ENCODE results near the gene SPATA12. TPM values are rescaled to one million over a fixed set of nuclear protein-coding genes. Genes with fewer than 3 reads are reported as not detected.
A peak's percentile ranks its signal among the peaks of the same experiment; 100 is the strongest.

Gene SPATA12
- total RNA-seq, 4 donors from 2014 or later: not detected

DNA sequence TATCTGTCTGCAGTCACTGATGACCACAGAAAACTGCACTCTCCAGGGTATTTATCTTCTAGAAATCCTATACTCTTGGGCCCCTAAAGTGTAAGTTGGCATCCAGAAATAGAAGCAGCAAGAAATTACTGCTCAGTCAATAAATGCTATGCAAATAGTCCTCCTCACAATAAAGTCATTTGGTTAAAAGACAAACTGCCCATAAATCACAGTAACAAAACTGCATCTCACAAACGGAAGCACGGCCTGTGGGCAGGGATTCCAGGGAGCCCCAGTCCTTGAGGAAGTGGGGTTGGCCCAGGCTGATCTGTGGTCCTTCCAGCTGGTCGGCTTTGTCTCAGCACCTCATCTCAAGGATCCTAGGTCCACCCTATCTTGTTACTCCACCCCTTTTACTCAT, 29.7 kb upstream of the SPATA12 start:
- in situ Hi-C loops (cut with MboI; ENCODE audit: low pct_ligation_motif_present in 1 of 4, low pct_unique_long_range_greater_than_20kb in 1 of 4, low sequenced_read_pairs in 3 of 4) (no loop called here), intact Hi-C loops (cut with DNase I; ENCODE audit: low total_unique reads) (no loop called here)
- H3K9me3 ChIP-seq: no peaks in the 10 kb centered on the region
- 28 to 29% methylated on average over 3 of the region's 3 CpGs for WGBS, 2 donors (ENCODE audit: low coverage in 1 of 2)
- H3K4me1 ChIP-seq: peaks cover 0 to 24% (median 20%) of the 10 kb centered on the region in 4 donors
- TF ChIP-seq POLR2AphosphoS5 (IDR thresholded peaks at IDR 0.05) (no peak), POLR2A (IDR thresholded peaks at IDR 0.05) (no peak), EP300 (IDR thresholded peaks at IDR 0.05; ENCODE audit: low read depth) (no peak)
- TF ChIP-seq, protein P1, sequence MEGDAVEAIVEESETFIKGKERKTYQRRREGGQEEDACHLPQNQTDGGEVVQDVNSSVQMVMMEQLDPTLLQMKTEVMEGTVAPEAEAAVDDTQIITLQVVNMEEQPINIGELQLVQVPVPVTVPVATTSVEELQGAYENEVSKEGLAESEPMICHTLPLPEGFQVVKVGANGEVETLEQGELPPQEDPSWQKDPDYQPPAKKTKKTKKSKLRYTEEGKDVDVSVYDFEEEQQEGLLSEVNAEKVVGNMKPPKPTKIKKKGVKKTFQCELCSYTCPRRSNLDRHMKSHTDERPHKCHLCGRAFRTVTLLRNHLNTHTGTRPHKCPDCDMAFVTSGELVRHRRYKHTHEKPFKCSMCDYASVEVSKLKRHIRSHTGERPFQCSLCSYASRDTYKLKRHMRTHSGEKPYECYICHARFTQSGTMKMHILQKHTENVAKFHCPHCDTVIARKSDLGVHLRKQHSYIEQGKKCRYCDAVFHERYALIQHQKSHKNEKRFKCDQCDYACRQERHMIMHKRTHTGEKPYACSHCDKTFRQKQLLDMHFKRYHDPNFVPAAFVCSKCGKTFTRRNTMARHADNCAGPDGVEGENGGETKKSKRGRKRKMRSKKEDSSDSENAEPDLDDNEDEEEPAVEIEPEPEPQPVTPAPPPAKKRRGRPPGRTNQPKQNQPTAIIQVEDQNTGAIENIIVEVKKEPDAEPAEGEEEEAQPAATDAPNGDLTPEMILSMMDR (IDR thresholded peaks at IDR 0.05): no peak
- no peaks in the 10 kb centered on the region for H3K27me3 ChIP-seq
- no peak overlapping the region for H3K27ac ChIP-seq
- H3K4me3 ChIP-seq: no peak overlapping the region
- DNase-seq: peak; percentile 67
- H3K36me3 ChIP-seq: no peaks in the 10 kb centered on the region

DNA sequence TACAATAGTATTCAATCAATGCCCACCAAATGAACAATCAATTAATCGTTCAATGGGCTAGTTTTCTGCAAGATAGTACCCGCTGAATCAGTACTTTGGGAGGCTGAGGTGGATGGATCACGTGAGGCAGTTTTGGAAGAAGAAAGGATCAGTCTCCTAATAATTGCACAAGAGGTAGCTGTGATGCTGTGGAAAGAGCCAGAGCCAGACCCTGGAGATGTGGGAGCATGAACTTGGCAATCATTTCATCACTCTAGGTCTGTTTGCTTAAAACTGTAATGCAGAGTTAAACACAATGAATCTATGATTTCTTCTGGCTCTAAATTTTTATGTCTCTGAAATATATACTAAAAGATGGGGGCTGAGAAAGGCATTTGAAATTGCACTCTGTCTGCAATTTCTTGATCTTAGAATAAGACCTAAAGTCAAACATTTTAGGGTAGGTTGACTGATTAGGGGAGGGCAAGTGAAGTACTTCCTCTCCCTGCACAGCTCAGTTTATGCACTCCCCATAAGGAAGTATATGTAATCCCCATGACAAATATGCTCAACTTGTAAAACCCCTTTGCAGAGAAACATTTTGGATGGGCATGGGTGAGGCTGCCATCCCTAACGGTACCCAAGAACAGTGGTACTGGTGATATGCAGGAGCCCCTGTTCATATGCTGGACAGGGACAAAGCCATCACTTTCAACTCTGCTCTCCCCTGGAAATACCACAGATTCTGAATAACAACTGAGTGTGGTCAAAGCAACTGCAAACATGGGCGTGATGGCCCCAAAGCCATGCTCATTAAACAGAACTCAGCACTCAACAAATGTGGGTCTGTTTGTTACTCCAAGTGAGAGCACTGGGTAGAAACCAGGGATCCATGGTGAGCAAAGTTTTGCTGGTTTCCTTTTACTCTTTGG, 28.6 kb upstream of the SPATA12 start:
- TF ChIP-seq, protein P1 (IDR thresholded peaks at IDR 0.05): no peak
- TF ChIP-seq POLR2AphosphoS5 (IDR thresholded peaks at IDR 0.05) (no peak), POLR2A (IDR thresholded peaks at IDR 0.05) (no peak), EP300 (IDR thresholded peaks at IDR 0.05; ENCODE audit: low read depth) (no peak)
- intact Hi-C loops (cut with DNase I; ENCODE audit: low total_unique reads): no loop called here
- in situ Hi-C loops (cut with MboI; ENCODE audit: low pct_ligation_motif_present in 1 of 4, low pct_unique_long_range_greater_than_20kb in 1 of 4, low sequenced_read_pairs in 3 of 4): no loop called here
- Histone ChIP-seq H3K36me3 (no peaks in the 10 kb centered on the region), H3K4me1 (peaks cover 0 to 26% (median 23%) of the 10 kb centered on the region in 4 donors), H3K27ac (no peak overlapping the region), H3K27me3 (no peaks in the 10 kb centered on the region), H3K9me3 (no peaks in the 10 kb centered on the region), H3K4me3 (no peak overlapping the region)
- 43 to 72% methylated on average over 2 to 5 of the region's 5 CpGs for WGBS, 2 donors (ENCODE audit: low coverage in 1 of 2)
- no peak for DNase-seq

DNA sequence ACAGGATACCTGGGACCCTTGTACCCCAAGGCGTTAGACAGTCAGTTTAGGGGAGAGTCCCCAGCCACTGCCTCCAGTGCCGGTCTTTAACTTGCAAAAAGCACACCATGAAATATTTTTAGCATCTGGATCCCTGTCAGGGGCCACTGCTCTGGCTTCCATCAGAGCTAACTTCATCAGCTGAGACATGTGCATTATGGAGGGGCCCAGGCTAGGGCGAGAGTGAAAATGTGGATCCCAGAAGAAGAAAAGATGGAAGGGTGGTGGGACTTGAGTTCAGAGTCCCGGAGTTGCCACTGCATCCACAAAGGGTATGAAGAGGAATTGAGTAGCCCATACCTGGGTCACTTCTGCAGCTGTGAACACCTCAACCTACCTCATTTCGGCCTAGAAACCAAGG, 23.5 kb upstream of the SPATA12 start:
- peaks cover 0 to 21% (median 3%) of the 10 kb centered on the region in 4 donors for H3K4me1 ChIP-seq
- TF ChIP-seq POLR2AphosphoS5 (IDR thresholded peaks at IDR 0.05): no peak
- TF ChIP-seq POLR2A (IDR thresholded peaks at IDR 0.05): no peak
- TF ChIP-seq, protein P1 (IDR thresholded peaks at IDR 0.05): no peak
- no peaks in the 10 kb centered on the region for H3K9me3 ChIP-seq
- H3K27ac ChIP-seq: peak overlapping the region in 1 of 4 donors; percentile 22
- H3K4me3 ChIP-seq: no peak overlapping the region
- intact Hi-C loops (cut with DNase I; ENCODE audit: low total_unique reads) (no loop called here), in situ Hi-C loops (cut with MboI; ENCODE audit: low pct_ligation_motif_present in 1 of 4, low pct_unique_long_range_greater_than_20kb in 1 of 4, low sequenced_read_pairs in 3 of 4) (no loop called here)
- no peak for DNase-seq
- WGBS, 2 donors (ENCODE audit: low coverage in 1 of 2): 83 to 87% methylated on average over 3 to 5 of the region's 5 CpGs
- no peaks in the 10 kb centered on the region for H3K27me3 ChIP-seq
- no peaks in the 10 kb centered on the region for H3K36me3 ChIP-seq

DNA sequence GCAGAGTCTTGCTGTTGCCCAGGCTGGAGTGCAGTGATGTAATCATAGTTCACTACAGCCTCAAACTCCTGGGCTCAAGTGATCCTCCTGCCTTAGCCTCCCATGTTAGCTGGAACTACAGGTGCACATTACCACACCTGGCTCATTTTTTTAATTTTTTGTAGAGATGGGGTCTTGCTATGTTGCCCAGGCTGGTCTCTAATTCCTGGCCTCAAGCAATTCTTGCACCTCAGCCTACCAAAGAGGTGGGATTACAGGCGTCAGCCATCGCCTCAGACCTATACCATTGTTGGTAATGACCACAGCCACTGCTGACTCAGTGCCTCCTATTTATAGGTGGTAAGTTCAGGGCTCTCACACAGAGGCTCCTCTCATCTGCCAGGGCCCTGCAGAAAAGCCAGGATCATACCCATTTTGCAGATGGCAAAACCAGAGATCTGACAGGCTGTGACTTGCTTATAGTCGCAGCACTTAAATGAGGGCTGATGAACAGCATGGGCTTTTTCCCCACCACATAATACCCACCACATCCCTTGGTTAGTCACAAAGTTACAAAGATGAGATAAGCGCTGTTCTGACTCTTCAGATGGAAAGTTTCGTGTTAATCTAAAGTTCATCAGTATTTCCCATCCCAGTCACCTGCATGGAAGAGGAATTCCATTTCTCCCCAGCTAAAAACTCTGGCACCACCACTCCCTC, 21.8 kb upstream of the SPATA12 start:
- no peaks in the 10 kb centered on the region for H3K9me3 ChIP-seq
- no peak overlapping the region for H3K27ac ChIP-seq
- H3K4me3 ChIP-seq: no peak overlapping the region
- DNase-seq: no peak
- in situ Hi-C loops (cut with MboI; ENCODE audit: low pct_ligation_motif_present in 1 of 4, low pct_unique_long_range_greater_than_20kb in 1 of 4, low sequenced_read_pairs in 3 of 4) (no loop called here), intact Hi-C loops (cut with DNase I; ENCODE audit: low total_unique reads) (no loop called here)
- 91 to 97% methylated on average over 4 to 5 of the region's 5 CpGs for WGBS, 2 donors (ENCODE audit: low coverage in 1 of 2)
- no peaks in the 10 kb centered on the region for H3K27me3 ChIP-seq
- no peaks in the 10 kb centered on the region for H3K36me3 ChIP-seq
- H3K4me1 ChIP-seq: peaks cover 0 to 16% (median 0%) of the 10 kb centered on the region in 4 donors
- no peak for TF ChIP-seq POLR2A (IDR thresholded peaks at IDR 0.05)
- TF ChIP-seq, protein P1 (IDR thresholded peaks at IDR 0.05): no peak
- TF ChIP-seq POLR2AphosphoS5 (IDR thresholded peaks at IDR 0.05): no peak
- no peak for TF ChIP-seq EP300 (IDR thresholded peaks at IDR 0.05; ENCODE audit: low read depth)
